Right cardiac atrium (tissue), 5 donors: ENCODE measurements around the gene LRRC72. TPM values are rescaled to one million over a fixed set of nuclear protein-coding genes. Genes with fewer than 3 reads are reported as not detected.

Experiments
- ATAC-seq, 2 donors: fragments of 200-7000 bp; cut with Tn5 transposase; one replicate each; pipeline versions ENCODE4 v1.8.0 to v1.9.1; 2020; ENCODE audit warnings: moderate library complexity in 2 of 2, mild to moderate bottlenecking in 1 of 2
- DNase-seq, 3 donors: peaks; one replicate each; pipeline ENCODE4 v3.0.0-alpha.2; 2020
- H3K27ac ChIP-seq: one replicate; pipeline ENCODE4 v1.5.1; 2013; ENCODE audit warnings: mild to moderate bottlenecking, low read length, control low read depth, moderate library complexity
- H3K27me3 ChIP-seq: one replicate; pipeline ENCODE4 v1.6.1; 2013; ENCODE audit not compliant: control insufficient read depth, insufficient read depth
- H3K4me1 ChIP-seq: one replicate; pipeline ENCODE4 v1.6.1; 2013; ENCODE audit warnings: low read length; ENCODE audit not compliant: control insufficient read depth, insufficient read depth
- H3K4me3 ChIP-seq: one replicate; pipeline ENCODE4 v1.5.1; 2013; ENCODE audit warnings: low read length, control low read depth
- H3K9me3 ChIP-seq: one replicate; pipeline ENCODE4 v1.6.1; 2013; ENCODE audit warnings: low read length; ENCODE audit not compliant: control insufficient read depth
- WGBS: extraction: QIAGEN DNeasy Blood & Tissue Kit; methylation state at CpG from one replicate; pipeline ENCODE4 v1.1.7; 2013; 5-methylcytosine and 5-hydroxymethylcytosine counted together
- intact Hi-C, 4 donors: fragments of 100-400 bp; cut with DNase I; formaldehyde crosslinking; loops; one replicate each; pipeline versions ENCODE4 v1.11.0 to v1.14.0; 2022 to 2023
- polyA plus RNA-seq: library from polyadenylated mRNA; stranded (reverse); fragments of 200-250 nt; gene quantifications from one replicate; pipeline ENCODE4 v1.2.3, GENCODE V29; 2013
- total RNA-seq, 4 donors: library from RNA; stranded (reverse); fragmentation: NEBNext Ultra II Directional; extraction: Animal tissue kit (Norgen Biotek cat#: 25700); gene quantifications; one replicate each; pipeline ENCODE4 v1.2.1, GENCODE V29; 2021
- donor health status: healthy with polysubstance abuse.
- donor health status: DM: no; HTN: yes; CAD: no.
- donor health status: DM: no; HTN: no; CAD: no.
- donor health status: DM: no; HTN: yes; CAD: no; lungs with severe emphysema.
- donor health status: DM: yes; HTN: yes; CAD: no.

Gene LRRC72
- total and polyA plus RNA-seq, 5 donors: not detected

GRCh38 chr7:16619979-16620408, 93.4 kb downstream of the LRRC72 start:
- intact Hi-C loops: no loop called here
- 79% methylated on average over 2 of the region's 2 CpGs for WGBS
- ATAC-seq: peak; percentile 76 to 78

GRCh38 chr7:16626388-16626787, 99.8 kb downstream of the LRRC72 start:
- Histone ChIP-seq H3K27me3 (no peaks in the 10 kb centered on the region), H3K4me3 (no peak overlapping the region), H3K9me3 (no peaks in the 10 kb centered on the region), H3K4me1 (no peaks in the 10 kb centered on the region), H3K27ac (no peak overlapping the region)
- no peak for DNase-seq
- intact Hi-C loops: no loop called here
- 89% methylated on average over 2 of the region's 2 CpGs for WGBS
- no peak for ATAC-seq

More at GRCh38 chr7:16619979-16620408, 93.4 kb downstream of the LRRC72 start:
- H3K27me3 ChIP-seq: no peaks in the 10 kb centered on the region
- H3K4me1 ChIP-seq: no peaks in the 10 kb centered on the region
- H3K27ac ChIP-seq: no peak overlapping the region
- no peak overlapping the region for H3K4me3 ChIP-seq
- no peaks in the 10 kb centered on the region for H3K9me3 ChIP-seq
- no peak for DNase-seq

- H3K4me1 ChIP-seq: no peaks in the 10 kb centered on the region
- no peaks in the 10 kb centered on the region for H3K27me3 ChIP-seq
- no peak for DNase-seq
- 95% methylated on average over 2 of the region's 2 CpGs for WGBS
- intact Hi-C loops: no loop called here
- H3K27ac ChIP-seq: no peak overlapping the region
- H3K4me3 ChIP-seq: no peak overlapping the region
- no peak for ATAC-seq
- no peaks in the 10 kb centered on the region for H3K9me3 ChIP-seq
Observed at GRCh38 chr7:16627236-16627635, 100.6 kb downstream of the LRRC72 start.

GRCh38 chr7:16630654-16631053, 104.0 kb downstream of the LRRC72 start:
- no peak for ATAC-seq

More at GRCh38 chr7:16630654-16631053, 104.0 kb downstream of the LRRC72 start:
- no peaks in the 10 kb centered on the region for H3K27me3 ChIP-seq
- 69% methylated on average over 1 of the region's 1 CpG for WGBS
- intact Hi-C loops: no loop called here
- H3K27ac ChIP-seq: no peak overlapping the region
- DNase-seq: no peak
- no peaks in the 10 kb centered on the region for H3K4me1 ChIP-seq
- H3K4me3 ChIP-seq: no peak overlapping the region
- no peaks in the 10 kb centered on the region for H3K9me3 ChIP-seq

Other genes with a start within 250 kb of the LRRC72 start
- 10 to 100 TPM in 3 of 4 donors, 1 to 10 TPM in 1; 8.5 to 13.6 (median 10.5) TPM for gene CRPPA, start 105.3 kb upstream of the LRRC72 start, total RNA-seq
- 2.3 TPM for gene CRPPA, start 105.3 kb upstream of the LRRC72 start, polyA plus RNA-seq
- gene SOSTDC1, start 61.1 kb upstream of the LRRC72 start, total RNA-seq: 10 to 100 TPM in 2 of 4 donors, 1 to 10 TPM in 2; 4.3 to 17.2 (median 9.3) TPM
- gene SOSTDC1, start 61.1 kb upstream of the LRRC72 start, polyA plus RNA-seq: 9.5 TPM
- 10 to 100 TPM; 28.4 to 41.3 (median 34.4) TPM for gene ANKMY2, start 118.9 kb downstream of the LRRC72 start, total RNA-seq
- gene ANKMY2, start 118.9 kb downstream of the LRRC72 start, polyA plus RNA-seq: 23.7 TPM
- 100 to 1,000 TPM; 124 to 214 (median 175) TPM for gene BZW2, start 119.4 kb downstream of the LRRC72 start, total RNA-seq
- gene BZW2, start 119.4 kb downstream of the LRRC72 start, polyA plus RNA-seq: 180 TPM
- gene TSPAN13, start 226.9 kb downstream of the LRRC72 start, total RNA-seq: 10 to 100 TPM in 2 of 4 donors, 1 to 10 TPM in 2; 6.9 to 15.2 (median 10.4) TPM
- gene TSPAN13, start 226.9 kb downstream of the LRRC72 start, polyA plus RNA-seq: 16.1 TPM